Daoy (cell line): ENCODE data around the gene DOCK11. TPM values are rescaled to one million over a fixed set of nuclear protein-coding genes. Genes with fewer than 3 reads are reported as not detected.
A peak's percentile ranks its signal among the peaks of the same experiment; 100 is the strongest.
"Not testable (repeated sequence)": the region's sequence is repeated elsewhere in the genome, so short reads cannot be mapped to it uniquely, and the experiment has no call there.

ENCODE experiments used
- DNase-seq: peaks from one replicate; pipeline ENCODE4 v3.0.0-alpha.2; 2015; ENCODE audit warnings: low read depth
- total RNA-seq: library from RNA; depleted of rRNA; stranded (reverse); fragments of >200 nt; shearing (Covaris generic); gene quantifications from 2 replicates; pipeline ENCODE4 v1.2.3, GENCODE V29; 2014; rRNA removed

Gene DOCK11
- total RNA-seq, result 5.0 and 5.1 TPM in 2 replicates

- peak; percentile 80 for DNase-seq
These were observed at the start of gene DOCK11 for GRCh38 chrX:118495061-118495921. TSS of gene DOCK11 (plus strand) at chrX:118495815. CDS start at chrX:118495972, 157 bp downstream.

DNA sequence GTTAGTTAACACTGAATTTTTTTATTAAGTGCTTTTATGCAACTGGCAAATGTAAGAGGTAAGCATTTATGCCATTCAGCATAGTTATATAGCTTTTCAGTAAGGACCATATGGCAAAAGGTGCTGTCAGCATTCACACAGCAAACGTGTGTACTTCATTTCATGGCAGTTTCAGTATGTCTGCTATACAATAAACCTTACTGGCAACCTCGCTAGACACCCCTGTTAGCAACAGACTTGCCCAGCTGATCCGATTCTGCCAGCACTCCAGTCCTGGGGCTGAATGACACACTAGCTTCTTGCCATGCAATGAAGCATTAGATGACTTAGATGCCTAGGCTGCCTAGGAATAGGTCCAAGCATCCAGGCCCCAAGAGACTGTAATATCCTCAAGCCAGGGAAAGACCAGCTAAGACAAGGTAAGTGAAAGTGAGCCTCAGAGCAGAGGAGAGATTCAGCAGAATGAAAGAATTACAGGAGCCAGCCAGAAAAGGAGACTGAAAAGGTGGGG is 47.3 kb upstream of the DOCK11 start:
- no peak for DNase-seq

GRCh38 chrX:118455013-118455412 is 40.6 kb upstream of the DOCK11 start:
- no peak for DNase-seq

GRCh38 chrX:118459494-118459893 is 36.1 kb upstream of the DOCK11 start:
- DNase-seq, result peak; percentile 21

GRCh38 chrX:118464501-118464900 is 31.1 kb upstream of the DOCK11 start:
- DNase-seq, result no peak

GRCh38 chrX:118468122-118468521 is 27.5 kb upstream of the DOCK11 start:
- DNase-seq, result no peak

DNA sequence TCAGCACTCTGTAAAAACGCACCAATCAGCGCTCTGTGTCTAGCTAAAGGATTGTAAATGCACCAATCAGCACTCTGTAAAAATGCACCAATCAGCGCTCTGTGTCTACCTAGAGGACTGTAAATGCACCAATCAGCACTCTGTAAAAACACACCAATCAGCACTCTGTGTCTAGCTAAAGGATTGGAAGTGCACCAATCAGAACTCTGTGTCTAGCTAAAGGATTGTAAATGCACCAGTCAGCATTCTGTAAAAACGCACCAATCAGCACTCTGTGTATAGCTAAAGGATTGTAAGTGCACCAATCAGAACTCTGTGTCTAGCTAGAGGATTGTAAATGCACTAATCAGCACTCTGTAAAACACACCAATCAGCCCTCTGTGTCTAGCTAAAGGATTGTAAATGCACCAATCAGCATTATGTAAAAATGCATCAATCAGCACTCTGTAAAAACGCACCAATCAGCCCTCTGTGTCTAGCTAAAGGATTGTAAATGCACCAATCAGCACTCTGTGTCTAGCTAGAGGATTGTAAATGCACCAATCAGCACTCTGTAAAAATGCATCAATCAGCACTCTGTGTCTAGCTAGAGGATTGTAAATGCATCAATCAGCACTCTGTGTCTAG is 24.8 kb upstream of the DOCK11 start:
- DNase-seq, result not testable (repeated sequence)

DNA sequence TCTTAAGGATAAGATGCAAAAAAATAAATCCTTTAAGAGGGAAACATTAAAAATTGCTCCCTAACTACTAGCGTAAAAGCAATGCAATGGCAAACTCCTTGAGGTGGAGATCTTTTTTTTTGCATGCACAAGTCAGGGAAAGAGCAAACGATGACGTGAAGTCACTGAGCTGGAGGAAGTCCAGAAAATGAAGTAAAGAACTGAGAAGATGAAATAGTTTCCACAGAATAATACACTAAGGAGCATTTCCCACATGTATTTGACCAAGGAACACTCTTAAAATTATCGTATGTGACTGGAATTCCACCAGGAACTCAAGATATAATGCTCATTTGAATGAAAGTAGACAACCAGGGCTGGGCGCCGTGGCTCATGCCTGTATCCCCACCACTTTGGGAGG is 21.0 kb upstream of the DOCK11 start:
- DNase-seq, result no peak

DNA sequence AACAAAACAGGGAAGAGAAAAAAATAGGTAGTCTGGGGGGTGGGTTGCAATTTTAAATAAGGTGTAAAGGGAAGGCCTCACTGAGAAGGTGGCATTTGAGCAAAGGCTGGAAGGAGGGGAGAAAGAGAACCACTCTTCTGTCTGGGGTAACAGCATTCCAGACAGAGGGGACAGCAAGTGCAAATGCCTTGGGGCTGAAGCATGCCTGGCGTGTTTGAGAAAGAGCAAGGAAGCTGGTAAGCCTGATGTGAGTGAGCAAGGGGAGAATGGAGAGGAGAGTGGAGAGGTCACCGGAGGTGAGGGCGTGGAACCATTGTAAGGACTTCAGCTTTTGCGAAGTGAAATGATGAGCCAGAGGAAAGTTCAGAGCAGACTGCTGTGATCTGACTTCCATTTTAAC is 19.7 kb upstream of the DOCK11 start:
- DNase-seq, result no peak

- DNase-seq, result no peak
These were observed 15.4 kb upstream of the DOCK11 start for GRCh38 chrX:118480172-118480571.

- DNase-seq, result not testable (repeated sequence)
These were observed 13.2 kb upstream of the DOCK11 start for GRCh38 chrX:118482384-118482783.

DNA sequence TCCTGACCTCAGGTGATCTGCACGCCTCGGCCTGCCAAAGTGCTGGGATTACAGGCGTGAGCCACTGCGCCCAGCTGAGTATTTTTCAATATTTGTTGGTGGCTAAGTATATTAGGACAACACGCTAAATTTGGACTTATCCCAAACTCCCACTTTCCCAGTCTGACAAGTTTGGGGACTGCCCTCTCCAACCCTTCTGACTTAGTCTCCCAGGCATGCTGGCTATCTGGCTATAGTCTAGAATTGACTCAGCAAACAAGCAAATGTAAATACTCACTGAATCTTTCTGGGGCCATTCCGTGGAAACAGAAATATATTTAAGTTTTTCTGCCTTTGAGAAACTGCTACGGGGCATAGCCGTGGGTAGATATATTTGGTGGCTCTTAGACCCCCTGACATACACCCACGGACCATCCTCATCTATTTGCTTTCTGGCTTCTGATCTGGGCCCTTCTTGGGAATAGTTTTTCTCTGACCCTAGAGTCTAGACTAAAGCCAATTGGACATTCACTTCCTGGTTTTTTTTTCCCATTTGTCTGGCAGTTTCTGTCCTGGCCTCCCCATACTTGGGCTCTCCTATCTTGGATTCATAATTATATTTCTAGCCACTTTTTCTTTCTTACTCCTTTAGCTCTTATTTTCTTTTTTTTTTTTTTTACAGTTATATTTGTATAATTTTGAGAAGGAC is 11.3 kb upstream of the DOCK11 start:
- no peak for DNase-seq

- DNase-seq, result not testable (repeated sequence)
These were observed 8.9 kb upstream of the DOCK11 start for GRCh38 chrX:118486693-118487092.

DNA sequence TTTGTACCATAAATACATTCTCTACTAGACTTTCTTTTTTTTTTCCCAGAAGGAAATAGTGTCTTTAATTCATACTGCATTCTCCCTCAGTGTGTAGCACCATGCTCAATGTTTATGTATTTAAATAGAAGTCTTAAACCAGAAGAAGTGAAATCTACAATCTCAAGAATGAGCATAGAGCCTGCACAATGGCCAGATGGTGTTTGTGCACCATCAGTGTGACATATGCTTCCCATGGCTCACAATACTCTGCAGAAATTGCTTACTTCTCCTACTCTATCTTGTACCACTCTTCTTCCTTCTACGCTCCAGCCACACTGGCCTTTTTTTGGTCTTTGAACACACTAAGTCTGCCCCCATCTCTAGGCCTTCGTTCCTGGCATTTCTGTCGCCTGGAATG is 2.6 kb upstream of the DOCK11 start:
- DNase-seq, result no peak

DNA sequence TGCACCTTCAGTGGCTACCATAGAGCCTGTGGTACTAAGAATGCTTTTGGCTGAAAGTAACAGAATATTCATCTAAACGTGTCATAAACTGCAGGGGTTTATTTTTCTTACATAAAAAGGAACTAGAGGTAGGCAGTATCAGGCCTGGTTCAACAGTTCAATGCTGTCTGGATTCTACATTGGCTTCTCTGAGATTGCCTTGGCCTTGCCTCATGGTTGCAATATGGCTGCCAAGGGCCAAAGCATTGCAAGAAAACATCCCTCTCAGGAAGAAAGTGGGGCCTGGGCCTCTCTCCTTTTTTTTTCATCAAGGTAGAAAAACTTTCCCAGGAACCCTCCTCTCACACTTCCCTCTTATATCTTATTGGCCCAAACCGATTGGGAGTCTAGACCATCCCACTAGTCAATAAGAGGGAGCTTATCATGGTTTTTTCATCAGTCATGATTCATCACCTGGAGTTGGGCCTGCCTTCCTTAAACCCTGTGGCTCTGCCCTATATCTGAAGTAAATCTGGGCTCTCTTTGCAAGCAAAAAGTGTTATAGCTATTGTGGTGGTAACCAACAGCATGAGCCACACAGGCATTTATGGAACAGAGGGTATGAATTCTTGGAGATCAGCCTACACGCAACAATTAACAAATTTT is 1.8 kb upstream of the DOCK11 start:
- DNase-seq, result no peak

GRCh38 chrX:118495958-118496762 is 545 bp downstream of the DOCK11 start:
- DNase-seq, result peak; percentile 36

DNA sequence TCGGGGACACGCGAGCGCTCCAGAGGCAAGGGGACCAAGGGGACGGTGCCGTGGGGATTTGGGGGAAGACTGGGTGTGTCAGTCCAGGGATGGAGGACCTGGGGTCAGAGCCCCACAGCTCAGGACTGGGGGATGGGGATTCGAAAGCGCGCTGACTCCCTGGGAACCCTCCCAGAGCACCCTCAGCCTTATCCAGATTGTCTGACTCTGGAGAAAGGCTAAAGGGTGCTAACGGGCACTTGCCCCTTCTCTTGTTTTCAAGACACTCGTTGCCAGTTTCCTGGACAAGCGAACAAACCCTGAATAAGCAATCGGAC is 1.1 kb downstream of the DOCK11 start:
- DNase-seq, result peak; percentile 2

- no peak for DNase-seq
These were observed 1.7 kb downstream of the DOCK11 start for GRCh38 chrX:118497180-118497818.

DNA sequence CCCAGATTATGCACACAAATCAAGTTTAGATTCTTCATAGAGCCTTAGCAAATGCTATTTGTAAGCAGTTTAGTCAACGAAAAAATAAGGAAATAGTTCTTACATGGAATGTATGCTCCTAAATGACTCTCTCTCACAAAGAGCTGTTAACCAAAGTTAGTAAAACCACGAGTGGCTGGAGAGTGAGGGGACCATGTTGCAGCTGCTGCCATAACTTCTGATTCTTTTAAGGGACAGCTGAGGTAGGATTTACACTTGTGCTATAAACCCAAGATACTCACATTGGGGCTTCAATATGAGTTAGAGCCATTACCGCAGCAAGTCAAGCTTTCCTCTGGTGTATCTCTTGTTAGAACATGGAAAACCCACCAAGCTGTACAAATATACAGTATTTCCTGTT is 2.7 kb downstream of the DOCK11 start:
- no peak for DNase-seq

GRCh38 chrX:118498755-118499154 is 3.1 kb downstream of the DOCK11 start:
- DNase-seq, result no peak

DNA sequence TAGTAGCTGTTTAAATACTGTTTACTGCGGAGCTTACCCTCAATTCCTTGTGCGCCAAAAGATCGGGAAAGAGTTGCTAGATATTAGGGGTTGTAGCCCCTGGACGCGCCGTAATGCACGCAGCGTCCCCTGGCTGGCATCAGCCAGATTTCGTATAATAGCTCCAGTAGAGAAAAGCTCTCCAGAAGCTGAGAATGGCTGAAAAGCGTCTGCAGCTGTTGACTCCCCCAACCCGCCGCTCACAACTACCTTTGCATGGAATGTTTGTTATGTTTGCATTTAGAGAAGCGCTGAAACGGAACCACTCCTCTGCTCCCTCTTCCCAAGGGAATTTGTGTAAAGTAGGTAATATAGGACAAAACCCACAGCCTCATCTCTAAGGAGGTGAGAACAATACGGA is 3.7 kb downstream of the DOCK11 start:
- no peak for DNase-seq
